Lung (tissue), 12 donors: ENCODE measurements around the gene CD164L2. TPM values are rescaled to one million over a fixed set of nuclear protein-coding genes. Genes with fewer than 3 reads are reported as not detected.
"Not testable (repeated sequence)": the region's sequence is repeated elsewhere in the genome, so short reads cannot be mapped to it uniquely, and the experiment has no call there.

Experiments used
- ATAC-seq: fragments of 200-7000 bp; cut with Tn5 transposase; one replicate; pipeline ENCODE4 v1.9.1; 2020; ENCODE audit warnings: moderate number of reproducible peaks; ENCODE audit not compliant: insufficient read depth, low FRiP score
- DNase-seq, 3 donors: peaks; one replicate each; pipeline ENCODE4 v3.0.0-alpha.2; 2013 to 2017
- H3K27ac ChIP-seq, 2 donors: one replicate each; pipeline ENCODE4 v1.5.1; 2013; ENCODE audit warnings: mild to moderate bottlenecking in 2 of 2, moderate library complexity in 2 of 2, control low read depth in 1 of 2, inconsistent platforms in 1 of 2, low read depth in 1 of 2, low read length in 1 of 2
- H3K27me3 ChIP-seq, 3 donors: one replicate each; pipeline ENCODE4 v1.5.1; 2013; ENCODE audit warnings: low read length in 2 of 3; ENCODE audit not compliant: control insufficient read depth in 3 of 3, insufficient read depth in 3 of 3
- H3K36me3 ChIP-seq, 4 donors: one replicate each; pipeline ENCODE4 v1.5.1; 2013; ENCODE audit warnings: low read length in 4 of 4, mild to moderate bottlenecking in 1 of 4, moderate library complexity in 1 of 4; ENCODE audit not compliant: control insufficient read depth in 4 of 4, insufficient read depth in 4 of 4
- H3K4me1 ChIP-seq, 5 donors: one replicate each; pipeline ENCODE4 v1.5.1; 2013; ENCODE audit warnings: low read length in 5 of 5, mild to moderate bottlenecking in 2 of 5, moderate library complexity in 1 of 5; ENCODE audit not compliant: control insufficient read depth in 5 of 5, insufficient read depth in 5 of 5
- H3K4me3 ChIP-seq: one replicate; pipeline ENCODE4 v1.5.1; 2013; ENCODE audit warnings: mild to moderate bottlenecking, control low read depth, moderate library complexity
- H3K9ac ChIP-seq, 2 donors: one replicate each; pipeline ENCODE4 v1.5.1; 2013; ENCODE audit warnings: low read length in 2 of 2, control low read depth in 1 of 2; ENCODE audit not compliant: insufficient read depth in 1 of 2
- H3K9me3 ChIP-seq, 4 donors: one replicate each; pipeline ENCODE4 v1.5.1; 2013; ENCODE audit warnings: low read length in 3 of 4, mild to moderate bottlenecking in 1 of 4, moderate library complexity in 1 of 4; ENCODE audit not compliant: control insufficient read depth in 4 of 4, insufficient read depth in 3 of 4
- WGBS, 2 donors: extraction: QIAGEN DNeasy Blood & Tissue Kit; methylation state at CpG; one replicate each; pipeline ENCODE4 v1.1.7; 2013; 5-methylcytosine and 5-hydroxymethylcytosine counted together
- polyA plus RNA-seq, 2 donors: library from polyadenylated mRNA; stranded (reverse); fragments of 200-250 nt; gene quantifications; one replicate each; pipeline ENCODE4 v1.2.1, GENCODE V29; 2013
- total RNA-seq, 2 donors: library from RNA; depleted of rRNA in 1 of 2; stranded (reverse); fragments of >200 nt in 1 of 2; gene quantifications; one replicate each; pipeline ENCODE4 v1.2.1, GENCODE V29; 2014 to 2021
- TF ChIP-seq, protein P1 (sequence below): IDR thresholded peaks from 2 replicates; pipeline ENCODE4 v1.5.1; 2012; ENCODE audit warnings: mild to moderate bottlenecking; ENCODE audit errors: control extremely low read depth, extremely low read depth
- donor health status: control.
- donor health status: control.
- donor health status: Bipolar disorder and iron deficiency.
- donor health status: healthy.
- donor health status: DM: yes; HTN: yes; CAD: no.

The CD164L2 gene
- total and polyA plus RNA-seq, 4 donors: 6.3 to 19.8 (median 8.9) TPM

DNA sequence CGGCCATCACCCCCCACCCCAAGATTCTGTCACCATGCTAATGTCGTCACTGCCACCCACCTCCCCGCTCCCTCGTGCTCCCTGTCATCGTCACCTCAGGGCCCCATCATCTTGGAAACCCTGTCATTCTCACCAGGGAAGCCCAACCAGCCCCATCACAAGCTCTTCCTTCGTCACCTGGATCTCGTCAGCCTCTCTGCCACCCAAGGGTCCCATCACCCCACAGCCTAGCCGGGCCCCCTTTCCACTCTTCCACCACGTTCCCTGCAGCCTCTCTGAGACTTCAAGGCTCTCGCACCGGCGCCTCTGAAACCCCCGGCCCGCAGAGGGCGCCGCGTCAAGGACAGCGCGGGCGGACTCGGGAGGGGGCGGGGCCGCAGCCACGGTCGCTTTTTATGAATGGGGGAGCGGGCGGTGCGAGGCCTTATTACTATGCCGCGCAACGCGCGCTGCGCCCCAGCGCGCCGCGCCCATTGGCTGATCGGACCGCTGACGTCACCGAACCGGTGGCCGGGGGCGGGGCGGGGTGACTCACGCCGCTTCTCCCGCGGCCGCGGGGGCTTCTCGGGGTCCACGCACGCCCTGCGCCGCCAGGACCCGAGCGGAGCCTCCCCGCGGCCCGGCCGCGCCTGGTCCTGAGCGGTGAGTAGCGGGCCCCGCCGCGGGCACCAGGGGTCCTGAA lies 9.1 kb upstream of the CD164L2 start, which contains the start of gene GPR3:
Gene GPR3, plus strand, starts transcription at position 527 of the 682 bp plus-strand sequence. CDS start 1,177 bp downstream, outside the sequence.
- TF ChIP-seq, protein P1, sequence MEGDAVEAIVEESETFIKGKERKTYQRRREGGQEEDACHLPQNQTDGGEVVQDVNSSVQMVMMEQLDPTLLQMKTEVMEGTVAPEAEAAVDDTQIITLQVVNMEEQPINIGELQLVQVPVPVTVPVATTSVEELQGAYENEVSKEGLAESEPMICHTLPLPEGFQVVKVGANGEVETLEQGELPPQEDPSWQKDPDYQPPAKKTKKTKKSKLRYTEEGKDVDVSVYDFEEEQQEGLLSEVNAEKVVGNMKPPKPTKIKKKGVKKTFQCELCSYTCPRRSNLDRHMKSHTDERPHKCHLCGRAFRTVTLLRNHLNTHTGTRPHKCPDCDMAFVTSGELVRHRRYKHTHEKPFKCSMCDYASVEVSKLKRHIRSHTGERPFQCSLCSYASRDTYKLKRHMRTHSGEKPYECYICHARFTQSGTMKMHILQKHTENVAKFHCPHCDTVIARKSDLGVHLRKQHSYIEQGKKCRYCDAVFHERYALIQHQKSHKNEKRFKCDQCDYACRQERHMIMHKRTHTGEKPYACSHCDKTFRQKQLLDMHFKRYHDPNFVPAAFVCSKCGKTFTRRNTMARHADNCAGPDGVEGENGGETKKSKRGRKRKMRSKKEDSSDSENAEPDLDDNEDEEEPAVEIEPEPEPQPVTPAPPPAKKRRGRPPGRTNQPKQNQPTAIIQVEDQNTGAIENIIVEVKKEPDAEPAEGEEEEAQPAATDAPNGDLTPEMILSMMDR: peak; percentile 30
- peak; percentile 87 for ATAC-seq
- 2 to 3% methylated on average over 65 to 69 of the region's 69 CpGs for WGBS, 2 donors
- Histone ChIP-seq H3K9ac (peak within 1 kb of the TSS; percentile 45 to 49), H3K27ac (peak within 1 kb of the TSS; percentile 69 to 82), H3K27me3 (no peaks in the 10 kb centered on the region), H3K4me1 (peaks cover 0 to 20% (median 12%) of the 10 kb centered on the region in 5 donors), H3K9me3 (peaks cover 0 to 2% (median 0%) of the 10 kb centered on the region in 4 donors), H3K4me3 (no peak within 1 kb of the TSS), H3K36me3 (no peaks in the 10 kb centered on the region)
- DNase-seq: peak; percentile 89 to 93 (median 91)

DNA sequence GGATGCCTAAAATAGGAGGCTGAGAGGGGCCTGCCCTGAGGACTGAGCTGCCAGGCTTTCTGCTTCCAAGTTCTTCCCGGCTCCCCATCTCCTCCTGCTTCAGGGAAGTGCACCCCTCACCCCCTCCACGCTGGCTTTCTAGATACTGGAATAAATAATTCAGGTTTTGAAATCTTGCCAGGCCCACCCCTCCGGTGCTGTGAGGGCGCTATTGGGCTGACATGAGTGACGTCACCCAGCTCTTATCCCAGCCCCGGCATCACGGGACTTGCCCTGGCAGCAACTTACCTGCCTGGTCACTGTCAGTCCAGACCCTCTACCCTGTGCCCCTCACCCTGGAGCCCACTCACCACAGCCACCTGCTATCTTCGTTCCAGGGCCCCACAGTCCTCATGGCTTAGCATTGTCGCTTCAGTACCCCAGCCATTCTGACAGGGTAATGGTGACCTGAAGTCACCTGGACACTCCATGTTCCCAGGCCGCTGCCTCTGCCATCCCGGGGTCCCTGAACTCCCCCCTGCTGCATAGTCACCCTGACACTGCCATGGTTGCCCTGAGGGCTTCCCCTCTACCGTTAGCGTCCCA lies 8.5 kb upstream of the CD164L2 start:
- TF ChIP-seq, protein P1: no peak

DNA sequence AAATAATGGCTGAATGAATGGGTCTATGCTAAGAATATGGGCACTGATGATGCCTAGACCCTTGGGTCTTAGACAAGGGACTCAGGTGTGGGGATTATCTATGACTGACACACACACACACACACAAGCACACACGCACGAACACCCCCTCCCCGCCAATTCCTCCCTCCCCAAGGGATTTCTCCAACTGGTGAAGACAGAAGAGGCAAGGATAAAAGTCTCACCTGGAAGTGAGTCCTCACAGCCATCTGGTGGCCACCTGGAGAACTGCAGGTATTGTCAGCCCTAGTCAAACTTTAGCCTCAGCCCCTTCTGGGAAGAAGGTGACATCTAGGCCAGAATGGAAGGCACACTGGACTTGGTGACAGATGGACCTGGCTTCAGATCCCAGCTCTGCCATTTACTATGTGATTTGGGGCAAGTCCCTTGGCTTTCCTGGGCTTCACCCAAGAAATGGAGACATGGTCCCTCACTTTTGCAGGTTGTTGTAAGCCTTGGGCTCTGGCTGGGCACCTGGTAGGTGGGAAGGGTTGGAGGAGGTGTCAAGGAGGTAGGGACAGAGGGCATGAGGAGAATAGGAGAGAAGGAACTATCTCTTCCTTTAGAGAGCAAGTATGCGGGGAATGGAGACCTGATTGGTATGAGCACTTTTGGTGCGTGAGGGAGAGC lies 5.3 kb upstream of the CD164L2 start:
- WGBS, 2 donors: 48 to 49% methylated on average over 5 of the region's 5 CpGs
- H3K36me3 ChIP-seq: no peaks in the 10 kb centered on the region
- no peak overlapping the region for H3K9ac ChIP-seq
- no peaks in the 10 kb centered on the region for H3K9me3 ChIP-seq
- ATAC-seq (no peak), DNase-seq (peak in 2 of 3 donors; percentile 40 to 41)
- peak overlapping the region; percentile 14 to 50 for H3K27ac ChIP-seq
- TF ChIP-seq, protein P1: peak; percentile 81
- H3K4me3 ChIP-seq: no peak overlapping the region
- peaks cover 0 to 15% (median 12%) of the 10 kb centered on the region in 5 donors for H3K4me1 ChIP-seq
- H3K27me3 ChIP-seq: no peaks in the 10 kb centered on the region

More for the DNA sequence above, 8.5 kb upstream of the CD164L2 start:
- H3K4me3 ChIP-seq: no peak overlapping the region
- H3K4me1 ChIP-seq: peaks cover 0 to 18% (median 12%) of the 10 kb centered on the region in 5 donors
- H3K27me3 ChIP-seq: no peaks in the 10 kb centered on the region
- H3K36me3 ChIP-seq: no peaks in the 10 kb centered on the region
- WGBS, 2 donors: 10 to 15% methylated on average over 13 of the region's 13 CpGs
- peaks cover 0 to 2% (median 0%) of the 10 kb centered on the region in 4 donors for H3K9me3 ChIP-seq
- no peak for ATAC-seq
- peak overlapping the region; percentile 69 to 82 for H3K27ac ChIP-seq
- H3K9ac ChIP-seq: peak overlapping the region in 1 of 2 donors; percentile 45
- DNase-seq: peak; percentile 58 to 64 (median 59)

DNA sequence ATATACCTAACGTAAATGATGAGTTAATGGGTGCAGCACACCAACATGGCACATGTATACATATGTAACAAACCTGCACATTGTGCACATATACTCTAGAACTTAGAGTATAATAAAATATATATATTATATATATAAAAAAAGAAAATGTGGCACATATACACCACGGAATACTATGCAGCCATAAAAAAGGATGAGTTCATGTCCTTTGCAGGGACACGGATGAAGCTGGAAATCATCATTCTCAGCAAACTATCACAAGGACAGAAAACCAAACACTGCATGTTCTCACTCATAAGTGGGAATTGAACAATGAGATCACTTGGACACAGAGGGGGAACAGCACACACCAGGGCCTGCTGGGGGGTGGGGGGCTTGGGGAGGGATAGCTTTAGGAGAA lies 1.7 kb upstream of the CD164L2 start:
- H3K9me3 ChIP-seq, H3K36me3 ChIP-seq, ATAC-seq, H3K4me3 ChIP-seq, H3K9ac ChIP-seq, DNase-seq, H3K27me3 ChIP-seq, H3K27ac ChIP-seq: not testable (repeated sequence)
- WGBS, 2 donors: 87 to 91% methylated on average over 2 to 3 of the region's 3 CpGs
- H3K4me1 ChIP-seq: peaks cover 0 to 11% (median 0%) of the 10 kb centered on the region in 5 donors
